Upper lobe of left lung (tissue), 6 donors: Measurements from ENCODE around the gene MEFV. TPM values are rescaled to one million over a fixed set of nuclear protein-coding genes. Genes with fewer than 3 reads are reported as not detected.
A peak's percentile ranks its signal among the peaks of the same experiment; 100 is the strongest.
"Not testable (repeated sequence)": the region's sequence is repeated elsewhere in the genome, so short reads cannot be mapped to it uniquely, and the experiment has no call there.

Experiments
- ATAC-seq, 2 donors: fragments of 200-7000 bp; cut with Tn5 transposase; one replicate each; pipeline ENCODE4 v1.9.1; 2022; ENCODE audit warnings: mild to moderate bottlenecking in 2 of 2, moderate library complexity in 2 of 2; ENCODE audit not compliant: low FRiP score in 2 of 2
- DNase-seq, 2 donors: peaks; one replicate each; pipeline ENCODE4 v3.0.0-alpha.2; 2019 to 2020
- H3K27ac ChIP-seq, 4 donors: fragments of 200-600 bp; sonication (generic); one replicate each; pipeline ENCODE4 v1.5.1; 2016 to 2019
- H3K27me3 ChIP-seq, 4 donors: fragments of 200-600 bp; sonication (generic); one replicate each; pipeline ENCODE4 v1.5.1; 2017 to 2019
- H3K36me3 ChIP-seq, 4 donors: fragments of 200-600 bp; sonication (generic); one replicate each; pipeline ENCODE4 v1.5.1; 2016 to 2019
- H3K4me1 ChIP-seq, 4 donors: fragments of 200-600 bp; sonication (generic); one replicate each; pipeline ENCODE4 v1.5.1; 2018 to 2019
- H3K4me3 ChIP-seq, 4 donors: fragments of 200-600 bp; sonication (generic); one replicate each; pipeline ENCODE4 v1.5.1; 2017 to 2019; ENCODE audit warnings: mild to moderate bottlenecking in 2 of 4, moderate library complexity in 1 of 4
- H3K9me3 ChIP-seq, 4 donors: fragments of 200-600 bp; sonication (generic); one replicate each; pipeline ENCODE4 v1.5.1; 2018 to 2019
- EP300 ChIP-seq, 4 donors: sonication (generic); formaldehyde crosslinking; IDR thresholded peaks; one replicate each; pipeline ENCODE4 v1.5.1; 2017; ENCODE audit warnings: antibody characterized with exemption in 4 of 4, control low read depth in 2 of 4
- POLR2A ChIP-seq, 4 donors: fragments of 450-650 bp; IDR thresholded peaks; one replicate each; pipeline ENCODE4 v1.5.1; 2016 to 2017; ENCODE audit warnings: antibody characterized with exemption in 4 of 4, mild to moderate bottlenecking in 2 of 4
- POLR2AphosphoS5 ChIP-seq, 2 donors: sonication (generic); formaldehyde crosslinking; IDR thresholded peaks; one replicate each; pipeline ENCODE4 v1.5.1; 2017; ENCODE audit warnings: antibody characterized with exemption in 2 of 2
- WGBS, 2 donors: methylation state at CpG; one replicate each; pipeline ENCODE4 v1.1.5; 2017 to 2018; 5-methylcytosine and 5-hydroxymethylcytosine counted together
- total RNA-seq, 6 donors: library from RNA; depleted of rRNA in 4 of 6; stranded (reverse); fragments of >200 nt in 4 of 6; gene quantifications; one replicate each; pipeline versions ENCODE4 v1.1.0 to v1.2.1, GENCODE V29; 2016 to 2021
- TF ChIP-seq, protein P1 (sequence below), 6 experiments: fragments of 450-650 bp in 4 of 6; fragments of 200-600 bp in 2 of 6; sonication (generic) in 2 of 6; IDR thresholded peaks; one replicate each; pipeline ENCODE4 v1.5.1; 2016 to 2019; ENCODE audit warnings: antibody characterized with exemption in 6 of 6
- donor health status: DM: no; HTN: no; CAD: no; lungs with moderate emphysema.
- donor health status: DM: no; HTN: yes; CAD: no; lungs with severe emphysema.

The MEFV gene
- total RNA-seq, 6 donors from 2014 or later: 9.1 to 18.9 (median 12.3) TPM

DNA sequence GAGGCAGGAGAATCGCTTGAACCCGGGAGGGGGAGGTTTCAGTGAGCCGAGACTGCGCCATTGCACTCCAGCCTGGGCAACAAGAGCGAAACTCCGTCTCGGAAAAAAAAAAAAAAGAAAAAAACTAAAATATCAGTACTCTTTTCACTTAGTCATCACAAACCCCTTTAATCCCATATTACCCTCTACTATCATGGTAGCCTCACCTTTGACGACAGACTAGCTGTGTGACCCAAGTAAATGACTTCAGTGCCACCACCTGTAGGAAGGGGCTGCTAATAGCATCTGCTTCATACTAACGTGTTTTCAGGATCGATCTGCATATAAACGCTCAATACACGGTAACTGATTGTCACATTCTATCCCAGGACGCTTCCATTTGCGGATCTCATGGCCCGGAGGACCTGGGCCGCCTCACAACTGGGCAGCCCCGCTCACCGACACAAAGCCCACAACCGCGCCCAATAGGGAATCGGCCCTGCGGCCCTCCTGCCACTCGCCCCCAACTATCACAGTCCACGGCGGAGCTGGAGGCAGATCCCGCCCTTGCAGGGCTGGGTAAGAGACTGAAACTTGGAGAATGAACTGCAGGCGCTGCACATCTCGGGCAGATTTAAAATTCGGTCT lies 25.8 kb upstream of the MEFV start:
- peaks cover 4 to 23% (median 12%) of the 10 kb centered on the region in 4 donors for H3K36me3 ChIP-seq
- peaks cover 16 to 37% (median 23%) of the 10 kb centered on the region in 4 donors for H3K4me1 ChIP-seq
- peak overlapping the region; percentile 69 to 99 (median 87) for H3K4me3 ChIP-seq
- H3K9me3 ChIP-seq: peaks cover 0 to 11% (median 4%) of the 10 kb centered on the region in 4 donors
- ATAC-seq (peak; percentile 31 to 65), DNase-seq (no peak)
- no peak for TF ChIP-seq POLR2AphosphoS5 (IDR thresholded peaks at IDR 0.05)
- TF ChIP-seq, protein P1, sequence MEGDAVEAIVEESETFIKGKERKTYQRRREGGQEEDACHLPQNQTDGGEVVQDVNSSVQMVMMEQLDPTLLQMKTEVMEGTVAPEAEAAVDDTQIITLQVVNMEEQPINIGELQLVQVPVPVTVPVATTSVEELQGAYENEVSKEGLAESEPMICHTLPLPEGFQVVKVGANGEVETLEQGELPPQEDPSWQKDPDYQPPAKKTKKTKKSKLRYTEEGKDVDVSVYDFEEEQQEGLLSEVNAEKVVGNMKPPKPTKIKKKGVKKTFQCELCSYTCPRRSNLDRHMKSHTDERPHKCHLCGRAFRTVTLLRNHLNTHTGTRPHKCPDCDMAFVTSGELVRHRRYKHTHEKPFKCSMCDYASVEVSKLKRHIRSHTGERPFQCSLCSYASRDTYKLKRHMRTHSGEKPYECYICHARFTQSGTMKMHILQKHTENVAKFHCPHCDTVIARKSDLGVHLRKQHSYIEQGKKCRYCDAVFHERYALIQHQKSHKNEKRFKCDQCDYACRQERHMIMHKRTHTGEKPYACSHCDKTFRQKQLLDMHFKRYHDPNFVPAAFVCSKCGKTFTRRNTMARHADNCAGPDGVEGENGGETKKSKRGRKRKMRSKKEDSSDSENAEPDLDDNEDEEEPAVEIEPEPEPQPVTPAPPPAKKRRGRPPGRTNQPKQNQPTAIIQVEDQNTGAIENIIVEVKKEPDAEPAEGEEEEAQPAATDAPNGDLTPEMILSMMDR (IDR thresholded peaks at IDR 0.05): peak in 1 of 6 experiments; percentile 3
- WGBS, 2 donors: 18 to 26% methylated on average over 23 to 28 of the region's 29 CpGs
- H3K27me3 ChIP-seq: no peaks in the 10 kb centered on the region
- H3K27ac ChIP-seq: peak overlapping the region; percentile 94 to 99 (median 98)

GRCh38 chr16:3281222-3281820 lies 24.9 kb upstream of the MEFV start:
- H3K36me3 ChIP-seq: peaks cover 4 to 15% (median 8%) of the 10 kb centered on the region in 4 donors
- 78 to 90% methylated on average over 6 of the region's 6 CpGs for whole genome bisulfite sequencing, 2 donors
- no peak for ATAC-seq
- peaks cover 0 to 3% (median 0%) of the 10 kb centered on the region in 4 donors for H3K9me3 ChIP-seq
- DNase-seq: no peak
- TF ChIP-seq EP300 (IDR thresholded peaks at IDR 0.05) (no peak), POLR2A (IDR thresholded peaks at IDR 0.05) (no peak), POLR2AphosphoS5 (IDR thresholded peaks at IDR 0.05) (no peak)
- TF ChIP-seq, protein P1 (IDR thresholded peaks at IDR 0.05): no peak
- peaks cover 16 to 36% (median 23%) of the 10 kb centered on the region in 4 donors for H3K4me1 ChIP-seq
- no peak overlapping the region for H3K4me3 ChIP-seq
- no peaks in the 10 kb centered on the region for H3K27me3 ChIP-seq
- H3K27ac ChIP-seq: no peak overlapping the region

DNA sequence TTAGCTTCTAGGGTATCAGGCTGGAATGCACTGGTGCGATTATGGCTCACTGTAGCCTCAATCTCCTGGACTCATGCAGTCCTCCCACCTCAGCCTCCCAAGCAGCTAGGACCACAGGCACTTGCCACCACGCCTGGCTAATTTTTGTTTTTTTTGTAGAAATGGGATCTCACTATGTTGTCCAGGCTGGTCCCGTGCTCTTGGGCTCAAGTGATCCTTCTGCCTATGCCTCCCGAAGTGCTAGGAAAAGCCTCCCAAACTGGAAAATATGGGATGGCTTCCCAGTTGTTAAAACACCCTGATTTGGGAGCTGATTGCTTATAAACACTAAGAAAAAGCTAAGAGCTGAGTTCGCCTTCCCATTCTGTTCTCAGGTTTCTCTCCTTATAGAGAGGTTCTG lies 20.2 kb upstream of the MEFV start:
- Histone ChIP-seq H3K36me3 (no peaks in the 10 kb centered on the region), H3K9me3 (no peaks in the 10 kb centered on the region), H3K27ac (no peak overlapping the region), H3K27me3 (no peaks in the 10 kb centered on the region), H3K4me3 (no peak overlapping the region), H3K4me1 (peaks cover 0 to 2% (median 2%) of the 10 kb centered on the region in 4 donors)
- 80 to 83% methylated on average over 5 of the region's 5 CpGs for WGBS, 2 donors
- no peak for DNase-seq
- TF ChIP-seq, protein P1 (IDR thresholded peaks at IDR 0.05): no peak
- TF ChIP-seq POLR2AphosphoS5 (IDR thresholded peaks at IDR 0.05) (no peak), POLR2A (IDR thresholded peaks at IDR 0.05) (no peak), EP300 (IDR thresholded peaks at IDR 0.05) (no peak)
- ATAC-seq: no peak

- no peaks in the 10 kb centered on the region for H3K27me3 ChIP-seq
- no peak for TF ChIP-seq EP300 (IDR thresholded peaks at IDR 0.05)
- no peak for TF ChIP-seq POLR2A (IDR thresholded peaks at IDR 0.05)
- TF ChIP-seq, protein P1 (IDR thresholded peaks at IDR 0.05): no peak
- no peak for TF ChIP-seq POLR2AphosphoS5 (IDR thresholded peaks at IDR 0.05)
- H3K36me3 ChIP-seq: no peaks in the 10 kb centered on the region
- H3K27ac ChIP-seq: no peak overlapping the region
- H3K9me3 ChIP-seq: no peaks in the 10 kb centered on the region
- H3K4me1 ChIP-seq: no peaks in the 10 kb centered on the region
- no peak for DNase-seq
- no peak overlapping the region for H3K4me3 ChIP-seq
- no peak for ATAC-seq
These were observed 18.5 kb upstream of the MEFV start for GRCh38 chr16:3274947-3275346.

- DNase-seq (no peak), ATAC-seq (no peak)
- no peaks in the 10 kb centered on the region for H3K4me1 ChIP-seq
- no peak overlapping the region for H3K27ac ChIP-seq
- TF ChIP-seq, protein P1 (IDR thresholded peaks at IDR 0.05): no peak
- TF ChIP-seq POLR2A (IDR thresholded peaks at IDR 0.05) (no peak), EP300 (IDR thresholded peaks at IDR 0.05) (no peak)
- no peak overlapping the region for H3K4me3 ChIP-seq
- 61 to 66% methylated on average over 4 of the region's 4 CpGs for WGBS, 2 donors
- no peaks in the 10 kb centered on the region for H3K36me3 ChIP-seq
- no peaks in the 10 kb centered on the region for H3K9me3 ChIP-seq
- H3K27me3 ChIP-seq: no peaks in the 10 kb centered on the region
These were observed 18.1 kb upstream of the MEFV start for GRCh38 chr16:3274490-3274889.

- not testable (repeated sequence) for H3K27ac ChIP-seq, H3K9me3 ChIP-seq, ATAC-seq, H3K4me1 ChIP-seq, H3K27me3 ChIP-seq, H3K4me3 ChIP-seq
- peak in 1 of 2 donors; percentile 68 for DNase-seq
- H3K36me3 ChIP-seq: peaks cover 0 to 28% (median 6%) of the 10 kb centered on the region in 4 donors
- 96% methylated on average over 18 to 20 of the region's 22 CpGs for WGBS, 2 donors
These were observed 14.8 kb upstream of the MEFV start for GRCh38 chr16:3271281-3271680.

DNA sequence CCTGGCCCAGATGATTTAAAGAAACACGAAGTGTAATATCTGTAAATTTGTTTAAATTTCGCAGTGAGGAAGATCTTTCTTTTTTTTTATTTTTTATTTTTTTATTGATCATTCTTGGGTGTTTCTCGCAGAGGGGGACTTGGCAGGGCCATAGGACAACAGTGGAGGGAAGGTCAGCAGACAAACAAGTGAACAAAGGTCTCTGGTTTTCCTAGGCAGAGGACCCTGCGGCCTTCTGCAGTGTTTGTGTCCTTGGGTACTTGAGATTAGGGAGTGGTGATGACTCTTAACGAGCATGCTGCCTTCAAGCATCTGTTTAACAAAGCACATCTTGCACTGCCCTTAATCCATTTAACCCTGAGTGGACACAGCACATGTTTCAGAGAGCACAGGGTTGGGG lies 14.3 kb upstream of the MEFV start:
- H3K4me1 ChIP-seq, H3K27me3 ChIP-seq, H3K9me3 ChIP-seq, H3K4me3 ChIP-seq, ATAC-seq, H3K27ac ChIP-seq, DNase-seq: not testable (repeated sequence)
- H3K36me3 ChIP-seq: peaks cover 0 to 34% (median 7%) of the 10 kb centered on the region in 4 donors
- 82 to 89% methylated on average over 4 to 5 of the region's 5 CpGs for WGBS, 2 donors
